HepG2 (cell line): ENCODE data around the gene KANSL1. TPM values are rescaled to one million over a fixed set of nuclear protein-coding genes. Genes with fewer than 3 reads are reported as not detected.

Source experiments
- ATAC-seq: fragments of 200-7000 bp; cut with Tn5 transposase; 3 replicates; pipeline ENCODE4 v1.9.1; 2020; ENCODE audit warnings: mild to moderate bottlenecking, moderate library complexity
- BruUV-seq: library from RNA; stranded (reverse); fragments of 400-500 nt; replicated peaks from 2 replicates; lab custom pipeline; 2021; lab: Mats Ljungman, UMichigan
- CTCF ChIA-PET: fragments of 300-600 bp; formaldehyde crosslinking; extraction: SDS; loops from one replicate; lab custom pipeline; 2021; ENCODE audit warnings: low total read pairs, inconsistent platforms, low intra/inter-chr PET ratio; lab: Yijun Ruan, JAX
- POLR2A ChIA-PET: fragments of 350-600 bp; sonication (Branson Sonifier 250); formaldehyde crosslinking; loops from one replicate; lab custom pipeline; 2020; ENCODE audit warnings: antibody characterized with exemption, inconsistent platforms; lab: Yijun Ruan, JAX
- DNase-seq: peaks from one replicate; pipeline ENCODE4 v3.0.0-alpha.2; 2015; ENCODE audit warnings: low spot score
- FAIRE-seq: peaks from 3 replicates; lab custom pipeline; 2011; peaks lifted over from hg19 to GRCh38; lab: Jason Lieb, UNC
- H2AFZ ChIP-seq: one replicate; pipeline ENCODE4 v1.6.1; 2011; ENCODE audit warnings: low read length, inconsistent platforms
- H3K27ac ChIP-seq: fragments of 300-600 bp; 3 replicates; pipeline ENCODE4 v1.8.0; 2011; ENCODE audit warnings: mixed run types, mild to moderate bottlenecking, mixed read lengths, low read length, inconsistent platforms; ENCODE audit not compliant: insufficient read depth; ENCODE audit errors: extremely low read length
- H3K27me3 ChIP-seq, 2 experiments: fragments of 200-600 bp in 1 of 2; 2 replicates in 1 of 2; 3 replicates in 1 of 2; pipeline versions ENCODE4 v1.6.0 to v1.8.0; 2011; ENCODE audit warnings: low read length in 2 of 2, mild to moderate bottlenecking in 2 of 2, moderate library complexity in 2 of 2, inconsistent platforms in 1 of 2; ENCODE audit not compliant: insufficient read depth in 2 of 2, control insufficient read depth in 1 of 2
- H3K36me3 ChIP-seq, 2 experiments: fragments of 200-600 bp in 1 of 2; replicated peaks in 1 of 2; 2 replicates in 1 of 2; 3 replicates in 1 of 2; pipeline versions ENCODE4 v1.5.1 to v1.8.0; 2011; ENCODE audit warnings: low read length in 2 of 2, inconsistent platforms in 1 of 2; ENCODE audit not compliant: insufficient read depth in 2 of 2, control insufficient read depth in 1 of 2
- H3K4me1 ChIP-seq: 2 replicates; pipeline ENCODE4 v1.5.1; 2012; ENCODE audit warnings: low read length, inconsistent platforms; ENCODE audit not compliant: insufficient read depth
- H3K4me2 ChIP-seq: 2 replicates; pipeline ENCODE4 v1.6.0; 2011; ENCODE audit warnings: low read depth, low read length, inconsistent platforms
- H3K4me3 ChIP-seq, 3 experiments: fragments of 200-600 bp in 1 of 3; sonication (generic), shearing (Covaris generic) in 1 of 3; replicated peaks in 1 of 3; 2 replicates each; pipeline ENCODE4 v1.5.1; 2011 to 2016; ENCODE audit warnings: low read length in 3 of 3, inconsistent platforms in 2 of 3, low read depth in 2 of 3, mild to moderate bottlenecking in 2 of 3, control low read depth in 1 of 3, mixed read lengths in 1 of 3; ENCODE audit not compliant: insufficient read depth in 1 of 3
- H3K79me2 ChIP-seq: one replicate; pipeline ENCODE4 v1.6.1; 2011; ENCODE audit warnings: low read length, inconsistent platforms; ENCODE audit not compliant: insufficient read depth
- H3K9ac ChIP-seq: 2 replicates; pipeline ENCODE4 v1.6.0; 2011; ENCODE audit warnings: mild to moderate bottlenecking, low read depth, low read length, inconsistent platforms; ENCODE audit not compliant: insufficient read depth
- H3K9me3 ChIP-seq: 2 replicates; pipeline ENCODE4 v1.5.1; 2012; ENCODE audit warnings: mild to moderate bottlenecking, low read length
- H4K20me1 ChIP-seq: 2 replicates; pipeline ENCODE4 v1.6.0; 2011; ENCODE audit warnings: inconsistent platforms, mild to moderate bottlenecking, low read length, moderate library complexity; ENCODE audit not compliant: insufficient read depth
- HMG20B ChIP-seq: conservative IDR thresholded peaks from 2 replicates; pipeline ENCODE4 v1.6.1; 2016; ENCODE audit warnings: missing genetic modification reagents, missing compliant biosample characterization
- HNRNPK ChIP-seq: fragments of 200-400 bp; formaldehyde crosslinking; IDR thresholded peaks from 2 replicates; pipeline ENCODE4 v1.6.1; 2018; ENCODE audit warnings: low read length, low read depth, moderate library complexity, mild to moderate bottlenecking; ENCODE audit not compliant: poor library complexity, severe bottlenecking
- PCBP2 ChIP-seq: fragments of 200-400 bp; formaldehyde crosslinking; optimal IDR thresholded peaks from 2 replicates; pipeline ENCODE3; 2018; ENCODE audit warnings: low read length, low read depth; ENCODE audit not compliant: poor library complexity, severe bottlenecking
- RBM22 ChIP-seq: fragments of 200-400 bp; formaldehyde crosslinking; optimal IDR thresholded peaks from 2 replicates; pipeline ENCODE3; 2017; ENCODE audit warnings: mild to moderate bottlenecking, low read length, moderate library complexity
- SAP130 ChIP-seq: IDR thresholded peaks from 2 replicates; pipeline ENCODE4 v1.6.1; 2016; ENCODE audit warnings: low read depth
- TCF7 ChIP-seq: sonication (generic); IDR thresholded peaks from 2 replicates; pipeline ENCODE4 v1.6.1; 2016; ENCODE audit warnings: antibody characterized with exemption, low read depth
- ZNF563 ChIP-seq: sonication (generic); formaldehyde crosslinking; IDR thresholded peaks from 2 replicates; pipeline ENCODE4 v1.8.0; 2022; ENCODE audit warnings: mild to moderate bottlenecking, moderate library complexity, missing genetic modification reagents
- WGBS: methylation state at CpG from one replicate; pipeline ENCODE4 v1.1.6; 2017; ENCODE audit warnings: low lambda C conversion rate; 5-methylcytosine and 5-hydroxymethylcytosine counted together
- in situ Hi-C: cut with HindIII; loops from 2 replicates; pipeline ENCODE4 v1.10.0; 2017; ENCODE audit warnings: low pct_unique_long_range_greater_than_20kb; ENCODE audit not compliant: extremely low pct_ligation_motif_present
- intact Hi-C: fragments of 100-400 bp; cut with micrococcal nuclease; formaldehyde crosslinking; loops from one replicate; pipeline ENCODE4 v1.10.0; 2022; ENCODE audit not compliant: unreplicated experiment
- polyA plus RNA-seq, 8 experiments: library from polyadenylated mRNA; depleted of rRNA in 3 of 8; stranded (reverse) in 7 of 8; unstranded in 1 of 8; fragments of >200 nt; fragmentation: Illumina TruSeq in 4 of 8; extraction: Trizol in 4 of 8; gene quantifications; 2 replicates each; pipeline versions ENCODE4 v1.2.1 to v1.2.3, GENCODE V29; 2011 to 2016; ENCODE audit warnings: low read depth in 4 of 8, missing spikeins in 1 of 8, mixed read lengths in 1 of 8; ENCODE audit not compliant: insufficient read depth in 1 of 8
- total RNA-seq, 5 experiments: library from RNA; depleted of rRNA; stranded (reverse); fragments of >200 nt; fragmentation: Illumina TruSeq; extraction: Trizol; gene quantifications; 2 replicates each; pipeline ENCODE4 v1.2.3, GENCODE V29; 2016; ENCODE audit warnings: low read depth in 1 of 5
- TF ChIP-seq, protein P1 (sequence below): sonication (generic); formaldehyde crosslinking; IDR thresholded peaks from 2 replicates; pipeline ENCODE4 v1.4.0; 2020; ENCODE audit warnings: low read depth, missing genetic modification reagents

KANSL1 gene
- total and polyA plus RNA-seq, 2 of the 13 experiments (the other 11 are each of a cell fraction or from before 2014, with no cell fraction given), result 24.0 to 59.6 TPM

DNA sequence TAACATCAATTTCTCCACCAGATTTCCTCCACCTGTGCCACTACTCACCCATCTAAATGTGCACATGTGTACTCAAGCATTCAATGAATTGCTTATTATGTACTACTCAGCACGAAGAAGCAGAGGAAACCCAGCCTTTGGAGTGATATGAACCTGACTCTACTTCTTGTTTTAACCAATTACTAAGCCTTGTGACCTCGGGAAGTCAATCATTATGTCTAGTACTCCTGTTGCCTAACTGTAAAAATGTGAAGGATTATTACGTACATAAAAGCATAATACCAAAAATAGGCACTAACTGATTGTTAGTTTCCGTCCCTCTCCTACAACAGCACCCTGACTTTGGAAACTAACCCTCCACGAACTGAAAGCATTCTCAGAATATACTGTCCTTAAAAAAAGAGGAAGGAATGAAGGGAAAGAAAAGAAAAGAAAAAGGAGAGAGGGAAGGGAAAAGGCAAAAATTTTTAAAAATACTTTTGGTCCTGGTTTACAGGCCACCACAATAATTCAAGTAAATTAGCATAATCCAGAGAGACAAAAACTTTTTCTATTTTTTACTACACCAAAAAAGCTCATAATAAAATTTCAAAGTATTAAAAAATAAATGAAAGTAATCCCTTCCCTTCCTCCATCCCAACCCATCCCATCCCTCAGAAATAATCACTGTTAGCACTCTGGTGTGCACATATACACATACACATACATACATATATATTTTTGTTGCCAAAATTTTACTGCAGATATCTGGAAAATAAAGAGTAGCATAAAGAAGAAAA, 53.6 kb downstream of the KANSL1 start:
- ChIA-PET POLR2A (no interaction called here), CTCF (no interaction called here)
- no TSS peak for BruUV-seq
- DNase-seq (no peak), FAIRE-seq (no peak), ATAC-seq (no peak)
- WGBS, result 79% methylated on average over 5 of the region's 5 CpGs
- no peak overlapping the region for H3K27ac ChIP-seq
- no peak overlapping the region for H3K9ac ChIP-seq
- H4K20me1 ChIP-seq, result peaks cover 87% of the 10 kb centered on the region
- peaks cover 96% of the 10 kb centered on the region for H3K79me2 ChIP-seq
- no peak overlapping the region for H2AFZ ChIP-seq
- H3K4me1 ChIP-seq, result peaks cover 54% of the 10 kb centered on the region
- H3K4me2 ChIP-seq, result no peak overlapping the region
- no peak for TF ChIP-seq TCF7
- TF ChIP-seq, protein P1, sequence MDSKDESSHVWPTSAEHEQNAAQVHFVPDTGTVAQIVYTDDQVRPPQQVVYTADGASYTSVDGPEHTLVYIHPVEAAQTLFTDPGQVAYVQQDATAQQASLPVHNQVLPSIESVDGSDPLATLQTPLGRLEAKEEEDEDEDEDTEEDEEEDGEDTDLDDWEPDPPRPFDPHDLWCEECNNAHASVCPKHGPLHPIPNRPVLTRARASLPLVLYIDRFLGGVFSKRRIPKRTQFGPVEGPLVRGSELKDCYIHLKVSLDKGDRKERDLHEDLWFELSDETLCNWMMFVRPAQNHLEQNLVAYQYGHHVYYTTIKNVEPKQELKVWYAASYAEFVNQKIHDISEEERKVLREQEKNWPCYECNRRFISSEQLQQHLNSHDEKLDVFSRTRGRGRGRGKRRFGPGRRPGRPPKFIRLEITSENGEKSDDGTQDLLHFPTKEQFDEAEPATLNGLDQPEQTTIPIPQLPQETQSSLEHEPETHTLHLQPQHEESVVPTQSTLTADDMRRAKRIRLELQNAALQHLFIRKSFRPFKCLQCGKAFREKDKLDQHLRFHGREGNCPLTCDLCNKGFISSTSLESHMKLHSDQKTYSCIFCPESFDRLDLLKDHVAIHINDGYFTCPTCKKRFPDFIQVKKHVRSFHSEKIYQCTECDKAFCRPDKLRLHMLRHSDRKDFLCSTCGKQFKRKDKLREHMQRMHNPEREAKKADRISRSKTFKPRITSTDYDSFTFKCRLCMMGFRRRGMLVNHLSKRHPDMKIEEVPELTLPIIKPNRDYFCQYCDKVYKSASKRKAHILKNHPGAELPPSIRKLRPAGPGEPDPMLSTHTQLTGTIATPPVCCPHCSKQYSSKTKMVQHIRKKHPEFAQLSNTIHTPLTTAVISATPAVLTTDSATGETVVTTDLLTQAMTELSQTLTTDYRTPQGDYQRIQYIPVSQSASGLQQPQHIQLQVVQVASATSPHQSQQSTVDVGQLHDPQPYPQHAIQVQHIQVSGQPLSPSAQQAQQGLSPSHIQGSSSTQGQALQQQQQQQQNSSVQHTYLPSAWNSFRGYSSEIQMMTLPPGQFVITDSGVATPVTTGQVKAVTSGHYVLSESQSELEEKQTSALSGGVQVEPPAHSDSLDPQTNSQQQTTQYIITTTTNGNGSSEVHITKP (CRISPR knock-in tag), result no peak
- TF ChIP-seq RBM22, result peak; percentile 61
- TF ChIP-seq PCBP2, result no peak
- peak; percentile 89 for TF ChIP-seq HNRNPK
- no peak for TF ChIP-seq HMG20B (CRISPR knock-in tag)
- TF ChIP-seq ZNF563 (CRISPR knock-in tag), result no peak
- TF ChIP-seq SAP130 (CRISPR knock-in tag), result no peak
- H3K9me3 ChIP-seq, result no peaks in the 10 kb centered on the region
- in situ Hi-C loops, result no loop called here
- H3K4me3 ChIP-seq, result no peak overlapping the region
- no peaks in the 10 kb centered on the region for H3K36me3 ChIP-seq
- intact Hi-C loops, result loop anchor here (5.0 kb wide), 1 partner anchor 38 kb away; no protein-coding TSS in a partner anchor
- no peaks in the 10 kb centered on the region for H3K27me3 ChIP-seq
